ENCODE data around the gene EIF3C.
"Not testable (repeated sequence)": the region's sequence is repeated elsewhere in the genome, so short reads cannot be mapped to it uniquely, and the experiment has no call there.

GRCh38 chr16:28691722-28692121, 19.5 kb upstream of the EIF3C start:
- TF ChIP-seq EZH2 (IDR thresholded peaks at IDR 0.05; ENCODE audit: insufficient read depth, poor library complexity, severe bottlenecking); EZH2phosphoT487 (IDR thresholded peaks at IDR 0.05; ENCODE audit: insufficient read depth, low read depth): not testable (repeated sequence)

Data from GM23248 (cell line).